ENCODE data around the gene USP15. TPM values are rescaled to one million over a fixed set of nuclear protein-coding genes. Genes with fewer than 3 reads are reported as not detected.
"Not testable (repeated sequence)": the region's sequence is repeated elsewhere in the genome, so short reads cannot be mapped to it uniquely, and the experiment has no call there.

USP15 gene
- total and polyA plus RNA-seq, 9 donors = 35.7 to 152 (median 61.0) TPM

DNA sequence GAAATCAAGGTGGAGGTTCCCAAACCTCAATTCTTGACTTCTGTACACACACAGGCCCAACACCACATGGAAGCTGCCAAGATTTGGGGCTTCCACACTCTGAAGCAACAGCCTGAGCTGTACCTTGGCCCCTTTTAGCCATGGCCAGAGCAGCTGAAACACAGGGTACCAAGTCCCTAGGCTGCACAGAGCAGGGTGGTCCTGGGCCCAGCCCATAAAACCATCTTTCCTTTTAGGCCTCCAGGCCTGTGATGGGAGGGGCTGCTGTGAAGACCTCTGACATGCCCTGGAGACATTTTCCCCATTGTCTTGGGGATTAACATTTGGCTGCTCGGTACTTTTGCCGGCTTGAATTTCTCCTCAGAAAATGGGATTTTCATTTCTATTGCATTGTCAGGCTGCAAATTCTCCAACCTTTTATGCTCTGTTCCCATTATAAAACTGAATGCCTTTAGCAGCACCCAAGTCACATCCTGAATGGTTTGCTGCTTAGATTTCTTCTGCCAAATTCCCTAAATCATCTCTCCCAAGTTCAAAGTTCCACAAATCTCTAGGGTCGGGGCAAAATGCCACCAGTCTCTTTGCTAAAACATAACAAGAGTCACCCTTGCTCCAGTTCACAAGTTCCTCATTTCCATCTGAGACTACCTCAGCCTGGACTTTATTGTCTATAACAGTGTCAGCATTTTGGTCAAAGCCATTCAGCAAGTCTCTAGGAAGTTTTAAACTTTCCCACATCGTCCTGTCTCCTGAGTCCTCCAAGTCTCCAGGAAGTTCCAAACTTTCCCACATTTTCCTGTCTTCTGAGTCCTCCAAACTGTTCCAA lies 84.7 kb downstream of the USP15 start:
- H3K36me3 ChIP-seq; H3K9me3 ChIP-seq; intact Hi-C loops (cut with DNase I); H3K4me3 ChIP-seq; H3K4me1 ChIP-seq (ENCODE audit: insufficient read depth); DNase-seq; H3K27ac ChIP-seq; H3K27me3 ChIP-seq: not testable (repeated sequence)
- 94 to 99% (median 96%) methylated on average over 4 of the region's 4 CpGs for WGBS, 3 donors

DNA sequence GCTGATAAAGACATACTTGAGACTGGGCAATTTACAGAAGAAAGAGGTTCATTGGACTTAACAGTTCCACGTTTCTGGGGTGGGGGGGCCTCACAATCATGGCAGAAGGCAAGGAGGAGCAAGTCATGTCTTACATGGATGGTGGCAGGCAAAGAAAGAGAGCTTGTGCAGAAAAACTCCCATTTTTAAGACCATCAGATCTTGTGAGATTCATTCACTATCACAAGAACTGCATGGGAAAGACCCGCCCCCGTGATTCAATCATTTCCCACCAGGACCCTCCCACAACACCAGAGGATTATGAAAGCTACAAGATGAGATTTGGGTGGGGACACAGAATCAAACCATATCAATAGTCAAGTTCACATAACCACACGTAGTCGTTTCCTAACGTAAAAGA lies 85.5 kb downstream of the USP15 start:
- Histone ChIP-seq H3K36me3 (no peaks in the 10 kb centered on the region), H3K4me1 (ENCODE audit: insufficient read depth) (peaks cover 2% of the 10 kb centered on the region), H3K27me3 (no peaks in the 10 kb centered on the region), H3K27ac (no peak overlapping the region), H3K4me3 (no peak overlapping the region), H3K9me3 (peaks cover 0 to 3% of the 10 kb centered on the region in 2 donors)
- DNase-seq = no peak
- intact Hi-C loops (cut with DNase I) = no loop called here
- TF ChIP-seq, protein P1, sequence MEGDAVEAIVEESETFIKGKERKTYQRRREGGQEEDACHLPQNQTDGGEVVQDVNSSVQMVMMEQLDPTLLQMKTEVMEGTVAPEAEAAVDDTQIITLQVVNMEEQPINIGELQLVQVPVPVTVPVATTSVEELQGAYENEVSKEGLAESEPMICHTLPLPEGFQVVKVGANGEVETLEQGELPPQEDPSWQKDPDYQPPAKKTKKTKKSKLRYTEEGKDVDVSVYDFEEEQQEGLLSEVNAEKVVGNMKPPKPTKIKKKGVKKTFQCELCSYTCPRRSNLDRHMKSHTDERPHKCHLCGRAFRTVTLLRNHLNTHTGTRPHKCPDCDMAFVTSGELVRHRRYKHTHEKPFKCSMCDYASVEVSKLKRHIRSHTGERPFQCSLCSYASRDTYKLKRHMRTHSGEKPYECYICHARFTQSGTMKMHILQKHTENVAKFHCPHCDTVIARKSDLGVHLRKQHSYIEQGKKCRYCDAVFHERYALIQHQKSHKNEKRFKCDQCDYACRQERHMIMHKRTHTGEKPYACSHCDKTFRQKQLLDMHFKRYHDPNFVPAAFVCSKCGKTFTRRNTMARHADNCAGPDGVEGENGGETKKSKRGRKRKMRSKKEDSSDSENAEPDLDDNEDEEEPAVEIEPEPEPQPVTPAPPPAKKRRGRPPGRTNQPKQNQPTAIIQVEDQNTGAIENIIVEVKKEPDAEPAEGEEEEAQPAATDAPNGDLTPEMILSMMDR (IDR thresholded peaks at IDR 0.05) = no peak
- TF ChIP-seq EP300 (IDR thresholded peaks at IDR 0.05) (no peak), POLR2A (IDR thresholded peaks at IDR 0.05) (no peak)
- WGBS, 3 donors = 96 to 99% (median 97%) methylated on average over 6 of the region's 6 CpGs

DNA sequence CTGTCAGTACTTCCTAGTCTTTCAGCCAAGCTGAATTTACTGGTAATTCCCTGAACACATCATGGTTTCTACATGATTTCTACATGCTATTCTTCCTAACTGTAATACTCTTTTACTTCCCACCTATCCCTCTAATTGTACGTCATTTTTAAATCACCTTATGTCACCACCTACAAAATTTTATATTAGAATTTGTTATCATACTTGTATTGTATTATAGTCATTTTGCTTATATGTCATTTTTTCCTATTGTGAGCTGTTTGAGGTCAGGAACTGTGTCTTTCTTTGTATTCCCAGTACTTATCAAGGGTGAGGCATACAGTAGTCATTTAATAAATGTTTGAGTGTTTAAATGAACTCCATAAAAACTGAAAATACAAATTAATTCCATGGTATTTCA lies 86.6 kb downstream of the USP15 start:
- Histone ChIP-seq H3K36me3 (no peaks in the 10 kb centered on the region), H3K4me3 (no peak overlapping the region), H3K4me1 (ENCODE audit: insufficient read depth) (peaks cover 3% of the 10 kb centered on the region), H3K9me3 (peaks cover 0 to 3% of the 10 kb centered on the region in 2 donors), H3K27me3 (no peaks in the 10 kb centered on the region), H3K27ac (no peak overlapping the region)
- WGBS, 3 donors = 92 to 98% (median 98%) methylated on average over 1 of the region's 1 CpG
- intact Hi-C loops (cut with DNase I) = no loop called here
- TF ChIP-seq, protein P1 (IDR thresholded peaks at IDR 0.05) = no peak
- TF ChIP-seq POLR2A (IDR thresholded peaks at IDR 0.05) = no peak
- TF ChIP-seq EP300 (IDR thresholded peaks at IDR 0.05) = no peak
- DNase-seq = no peak

DNA sequence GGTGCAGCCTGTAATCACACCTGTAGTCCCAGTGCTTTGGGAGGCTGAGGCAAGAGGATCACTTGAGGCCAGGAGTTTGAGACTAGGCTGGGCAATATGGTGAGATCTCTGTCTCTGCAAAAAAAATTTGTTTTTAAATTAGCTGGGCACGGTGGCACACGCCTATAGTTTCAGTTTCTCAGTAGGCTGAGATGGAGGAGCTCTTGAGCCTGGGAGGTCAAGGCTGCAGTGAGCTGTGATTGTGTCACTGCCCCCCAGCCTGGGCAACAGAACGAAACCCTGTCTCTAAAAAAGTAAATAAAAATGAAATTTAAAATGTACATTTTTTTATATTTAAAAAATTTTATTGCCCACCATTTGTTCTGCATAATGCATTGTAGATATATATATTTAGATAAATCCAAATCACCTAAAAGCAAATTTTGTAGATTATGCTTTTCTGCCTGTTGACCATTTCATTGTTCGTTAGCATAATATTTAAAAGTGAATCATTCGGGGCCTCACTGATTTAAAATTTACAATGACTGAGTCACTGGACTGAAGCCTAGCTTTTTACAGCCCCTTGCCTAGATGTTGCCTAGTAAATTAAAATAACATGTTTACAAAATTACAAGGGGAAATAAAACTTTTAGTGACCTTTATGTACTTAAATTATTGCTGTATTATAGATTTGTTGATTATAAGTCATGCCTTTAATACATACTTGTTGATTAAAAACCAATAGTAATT lies 87.9 kb downstream of the USP15 start:
- Histone ChIP-seq H3K4me3 (no peak overlapping the region), H3K27ac (no peak overlapping the region), H3K9me3 (peaks cover 0 to 3% of the 10 kb centered on the region in 2 donors), H3K36me3 (no peaks in the 10 kb centered on the region), H3K4me1 (ENCODE audit: insufficient read depth) (peaks cover 3% of the 10 kb centered on the region), H3K27me3 (no peaks in the 10 kb centered on the region)
- 77 to 82% (median 80%) methylated on average over 5 of the region's 5 CpGs for WGBS, 3 donors
- TF ChIP-seq EP300 (IDR thresholded peaks at IDR 0.05) (no peak), POLR2A (IDR thresholded peaks at IDR 0.05) (no peak)
- TF ChIP-seq, protein P1 (IDR thresholded peaks at IDR 0.05) = no peak
- DNase-seq = no peak
- intact Hi-C loops (cut with DNase I) = no loop called here

DNA sequence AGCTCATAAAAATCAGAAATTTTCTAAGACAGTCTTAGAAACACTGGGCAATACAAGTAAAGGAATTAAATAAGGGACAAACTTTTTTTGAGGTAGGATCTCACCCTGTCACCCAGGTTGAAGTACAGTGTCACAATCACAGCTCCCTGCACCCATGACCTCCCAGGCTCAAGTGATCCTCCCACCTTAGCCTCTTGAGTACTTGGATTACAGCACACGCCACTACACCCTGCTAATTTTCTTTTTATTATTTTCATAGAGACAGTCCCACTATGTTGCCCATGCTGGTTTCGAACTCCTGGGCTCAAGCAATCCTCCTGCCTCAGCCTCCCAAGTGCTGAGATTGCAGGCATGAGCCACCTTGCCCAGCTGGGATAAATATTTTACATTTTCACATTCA lies 90.3 kb downstream of the USP15 start:
- H3K4me3 ChIP-seq = no peak overlapping the region
- H3K4me1 ChIP-seq (ENCODE audit: insufficient read depth) = peaks cover 3% of the 10 kb centered on the region
- no peaks in the 10 kb centered on the region for H3K27me3 ChIP-seq
- DNase-seq = no peak
- TF ChIP-seq POLR2A (IDR thresholded peaks at IDR 0.05) (no peak), EP300 (IDR thresholded peaks at IDR 0.05) (no peak)
- TF ChIP-seq, protein P1 (IDR thresholded peaks at IDR 0.05) = no peak
- WGBS, 3 donors = 91 to 94% (median 92%) methylated on average over 2 of the region's 2 CpGs
- H3K36me3 ChIP-seq = no peaks in the 10 kb centered on the region
- H3K27ac ChIP-seq = no peak overlapping the region
- intact Hi-C loops (cut with DNase I) = no loop called here
- peaks cover 0 to under 1% of the 10 kb centered on the region in 2 donors for H3K9me3 ChIP-seq
